ENCODE data around the gene GNB1. TPM values are rescaled to one million over a fixed set of nuclear protein-coding genes. Genes with fewer than 3 reads are reported as not detected.
"Not testable (repeated sequence)": the region's sequence is repeated elsewhere in the genome, so short reads cannot be mapped to it uniquely, and the experiment has no call there.

GNB1 gene
- 100 to 1,000 TPM; 250 to 287 (median 267) TPM for polyA plus RNA-seq (ENCODE audit: insufficient read length in 3 of 3)
- long read RNA-seq, donor 1, transcript GNB1-201 (12 exons, 3,132 nt) = major isoform, 40 of 99 reads
- long read RNA-seq, donor 1, transcript GNB1-209 (11 exons, 3,145 nt) = minor isoform, 6 of 99 reads
- long read RNA-seq, donor 1, partial matches to known transcripts = 51 of 99 reads
- long read RNA-seq, donor 1, other reads (novel, unspliced or antisense) = 0 of 99 reads
- long read RNA-seq, donor 2, transcript GNB1-209 (11 exons, 3,145 nt) = minor isoform, 14 of 158 reads
- long read RNA-seq, donor 2, transcript GNB1-201 (12 exons, 3,132 nt) = major isoform, 55 of 158 reads
- long read RNA-seq, donor 2, partial matches to known transcripts = 80 of 158 reads
- long read RNA-seq, donor 2, other reads (novel, unspliced or antisense) = 7 of 158 reads
- long read RNA-seq, donor 3, transcript GNB1-209 (11 exons, 3,145 nt) = minor isoform, 9 of 99 reads
- long read RNA-seq, donor 3, transcript GNB1-201 (12 exons, 3,132 nt) = major isoform, 39 of 99 reads
- long read RNA-seq, donor 3, partial matches to known transcripts = 42 of 99 reads
- long read RNA-seq, donor 3, other reads (novel, unspliced or antisense) = 8 of 99 reads
- long read RNA-seq, donor 4, transcript GNB1-209 (11 exons, 3,145 nt) = minor isoform, 7 of 103 reads
- long read RNA-seq, donor 4, transcript GNB1-201 (12 exons, 3,132 nt) = major isoform, 28 of 103 reads
- long read RNA-seq, donor 4, partial matches to known transcripts = 65 of 103 reads
- long read RNA-seq, donor 4, other reads (novel, unspliced or antisense) = 0 of 103 reads
- long read RNA-seq, donor 5, transcript GNB1-201 (12 exons, 3,132 nt) = major isoform, 19 of 40 reads
- long read RNA-seq, donor 5, transcript GNB1-209 (11 exons, 3,145 nt) = minor isoform, 5 of 40 reads
- long read RNA-seq, donor 5, partial matches to known transcripts = 8 of 40 reads
- long read RNA-seq, donor 5, other reads (novel, unspliced or antisense) = 5 of 40 reads
- long read RNA-seq, donor 6, transcript GNB1-201 (12 exons, 3,132 nt) = major isoform, 40 of 118 reads
- long read RNA-seq, donor 6, transcript GNB1-209 (11 exons, 3,145 nt) = minor isoform, 6 of 118 reads
- long read RNA-seq, donor 6, partial matches to known transcripts = 69 of 118 reads
- long read RNA-seq, donor 6, other reads (novel, unspliced or antisense) = 0 of 118 reads
- long read RNA-seq, donor 7, transcript GNB1-201 (12 exons, 3,132 nt) = major isoform, 63 of 226 reads
- long read RNA-seq, donor 7, partial matches to known transcripts = 154 of 226 reads
- long read RNA-seq, donor 7, other reads (novel, unspliced or antisense) = 6 of 226 reads
- long read RNA-seq, donor 8, transcript GNB1-201 (12 exons, 3,132 nt) = major isoform, 17 of 89 reads
- long read RNA-seq, donor 8, partial matches to known transcripts = 69 of 89 reads
- long read RNA-seq, donor 8, other reads (novel, unspliced or antisense) = 0 of 89 reads
- long read RNA-seq, donor 9, transcript GNB1-201 (12 exons, 3,132 nt) = major isoform, 43 of 153 reads
- long read RNA-seq, donor 9, transcript GNB1-209 (11 exons, 3,145 nt) = minor isoform, 10 of 153 reads
- long read RNA-seq, donor 9, partial matches to known transcripts = 98 of 153 reads
- long read RNA-seq, donor 9, other reads (novel, unspliced or antisense) = 0 of 153 reads
- long read RNA-seq, donor 10, transcript GNB1-201 (12 exons, 3,132 nt) = major isoform, 25 of 67 reads
- long read RNA-seq, donor 10, partial matches to known transcripts = 39 of 67 reads
- long read RNA-seq, donor 10, other reads (novel, unspliced or antisense) = 0 of 67 reads
- long read RNA-seq, donor 11, transcript GNB1-209 (11 exons, 3,145 nt) = minor isoform, 6 of 61 reads
- long read RNA-seq, donor 11, transcript GNB1-201 (12 exons, 3,132 nt) = major isoform, 31 of 61 reads
- long read RNA-seq, donor 11, partial matches to known transcripts = 16 of 61 reads
- long read RNA-seq, donor 11, other reads (novel, unspliced or antisense) = 6 of 61 reads
- long read RNA-seq, donor 12, transcript GNB1-201 (12 exons, 3,132 nt) = major isoform, 41 of 177 reads
- long read RNA-seq, donor 12, transcript GNB1-209 (11 exons, 3,145 nt) = minor isoform, 9 of 177 reads
- long read RNA-seq, donor 12, partial matches to known transcripts = 117 of 177 reads
- long read RNA-seq, donor 12, other reads (novel, unspliced or antisense) = 9 of 177 reads
- long read RNA-seq, donor 13, transcript GNB1-201 (12 exons, 3,132 nt) = major isoform, 19 of 37 reads
- long read RNA-seq, donor 13, partial matches to known transcripts = 12 of 37 reads
- long read RNA-seq, donor 13, other reads (novel, unspliced or antisense) = 0 of 37 reads
- long read RNA-seq, donor 14 = 0 reads
- long read RNA-seq, donor 15, transcript GNB1-201 (12 exons, 3,132 nt) = major isoform, 45 of 138 reads
- long read RNA-seq, donor 15, transcript GNB1-209 (11 exons, 3,145 nt) = minor isoform, 10 of 138 reads
- long read RNA-seq, donor 15, partial matches to known transcripts = 76 of 138 reads
- long read RNA-seq, donor 15, other reads (novel, unspliced or antisense) = 5 of 138 reads
- long read RNA-seq, donor 16, transcript GNB1-201 (12 exons, 3,132 nt) = major isoform, 50 of 134 reads
- long read RNA-seq, donor 16, transcript GNB1-209 (11 exons, 3,145 nt) = minor isoform, 8 of 134 reads
- long read RNA-seq, donor 16, partial matches to known transcripts = 72 of 134 reads
- long read RNA-seq, donor 16, other reads (novel, unspliced or antisense) = 0 of 134 reads

- DNase-seq = peak; percentile 91
These were observed at the start of gene GNB1 for GRCh38 chr1:1890506-1891348. TSS of gene GNB1 (minus strand) at chr1:1891087. CDS start at chr1:1825453, 65,634 bp downstream.

GRCh38 chr1:1940123-1940425 is 49.2 kb upstream of the GNB1 start:
- no peak for DNase-seq

DNA sequence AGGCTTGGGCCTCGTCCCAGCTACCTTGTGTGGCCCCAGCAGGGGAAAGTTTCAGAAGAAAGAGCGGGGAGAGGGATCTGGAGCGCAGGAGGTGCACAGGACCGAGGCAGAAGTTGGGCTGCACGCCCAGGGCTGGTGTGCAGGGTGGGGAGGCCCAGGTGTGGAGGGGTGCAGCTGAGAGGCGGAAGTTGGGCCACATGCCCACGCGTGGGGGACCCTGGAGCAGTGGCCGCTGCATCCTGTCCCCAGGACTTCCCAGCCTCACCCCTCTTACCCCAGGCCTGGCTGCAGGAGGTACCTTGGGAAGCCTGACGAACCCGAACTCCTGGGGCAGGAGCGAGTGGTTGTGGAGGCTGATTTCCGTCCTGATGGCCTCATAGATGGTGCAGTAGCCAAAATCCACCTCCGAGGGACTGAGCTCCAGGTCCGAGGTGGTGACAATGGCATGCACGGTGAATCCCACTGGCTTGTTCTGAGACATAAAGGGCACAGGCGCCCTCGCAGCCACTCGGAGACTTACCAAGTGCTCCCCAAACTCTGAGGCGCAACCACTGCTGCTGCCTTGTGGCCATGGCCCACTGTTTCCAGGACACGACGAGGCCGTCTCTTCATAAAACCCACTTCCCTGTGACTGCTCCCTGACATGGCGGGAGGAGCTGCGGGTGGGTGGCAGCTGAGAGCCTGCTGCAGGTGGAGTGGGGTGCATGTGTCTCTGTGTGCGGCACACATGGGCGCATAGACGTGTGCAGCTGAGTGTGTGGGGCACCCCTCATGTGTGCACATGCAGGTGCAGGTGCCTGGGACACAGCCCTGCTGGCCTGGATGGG is 48.6 kb upstream of the GNB1 start:
- no peak for DNase-seq

DNA sequence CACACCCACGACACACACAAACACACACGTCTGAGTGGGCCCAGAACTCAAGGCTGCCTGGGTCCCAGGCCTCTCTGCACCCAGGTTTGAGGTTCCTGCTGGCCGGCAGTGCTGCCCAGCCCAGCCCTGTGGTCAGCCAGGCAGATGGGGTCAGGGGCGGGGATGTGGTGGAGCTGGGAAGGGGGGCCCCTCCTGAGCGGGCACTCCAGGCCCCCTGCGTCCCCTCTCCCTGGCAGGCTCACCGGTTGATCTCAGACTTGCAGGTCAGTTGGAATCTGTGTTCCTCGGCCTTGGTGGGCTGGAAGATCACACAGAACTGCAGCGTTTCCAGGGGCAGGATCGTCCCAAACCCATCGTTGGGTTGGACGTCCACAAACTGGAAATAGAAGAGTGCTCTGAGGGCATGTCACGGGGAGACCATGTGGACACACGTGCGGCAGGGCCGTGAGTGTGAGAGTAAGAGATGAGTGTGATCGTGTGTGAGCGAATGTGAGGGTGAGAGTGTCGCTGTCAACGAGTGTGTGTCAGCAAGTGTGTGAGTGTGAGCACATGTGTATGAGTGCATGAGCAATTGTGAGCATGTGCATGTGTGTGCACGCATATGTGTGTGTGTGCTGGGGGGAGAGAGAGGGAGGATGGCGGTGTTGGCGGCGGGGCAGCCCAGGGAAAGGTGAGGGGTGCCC is 47.9 kb upstream of the GNB1 start:
- DNase-seq = no peak

DNA sequence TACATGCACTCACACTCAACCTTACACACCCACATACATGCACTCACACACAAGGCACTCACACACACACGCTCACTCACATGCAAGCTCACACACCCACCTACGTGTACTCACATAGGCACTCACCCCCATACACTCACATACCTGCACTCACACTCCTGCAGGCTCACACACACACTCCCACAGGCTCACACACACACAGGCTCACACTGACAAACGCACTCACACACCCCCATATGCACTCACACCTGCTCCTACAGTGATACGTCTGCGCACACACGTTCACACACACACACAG is 47.3 kb upstream of the GNB1 start:
- no peak for DNase-seq

- no peak for DNase-seq
These were observed 46.8 kb upstream of the GNB1 start for GRCh38 chr1:1937549-1938275.

- DNase-seq = no peak
These were observed 46.2 kb upstream of the GNB1 start for GRCh38 chr1:1937061-1937460.

GRCh38 chr1:1934848-1935247 is 44.0 kb upstream of the GNB1 start:
- not testable (repeated sequence) for DNase-seq

DNA sequence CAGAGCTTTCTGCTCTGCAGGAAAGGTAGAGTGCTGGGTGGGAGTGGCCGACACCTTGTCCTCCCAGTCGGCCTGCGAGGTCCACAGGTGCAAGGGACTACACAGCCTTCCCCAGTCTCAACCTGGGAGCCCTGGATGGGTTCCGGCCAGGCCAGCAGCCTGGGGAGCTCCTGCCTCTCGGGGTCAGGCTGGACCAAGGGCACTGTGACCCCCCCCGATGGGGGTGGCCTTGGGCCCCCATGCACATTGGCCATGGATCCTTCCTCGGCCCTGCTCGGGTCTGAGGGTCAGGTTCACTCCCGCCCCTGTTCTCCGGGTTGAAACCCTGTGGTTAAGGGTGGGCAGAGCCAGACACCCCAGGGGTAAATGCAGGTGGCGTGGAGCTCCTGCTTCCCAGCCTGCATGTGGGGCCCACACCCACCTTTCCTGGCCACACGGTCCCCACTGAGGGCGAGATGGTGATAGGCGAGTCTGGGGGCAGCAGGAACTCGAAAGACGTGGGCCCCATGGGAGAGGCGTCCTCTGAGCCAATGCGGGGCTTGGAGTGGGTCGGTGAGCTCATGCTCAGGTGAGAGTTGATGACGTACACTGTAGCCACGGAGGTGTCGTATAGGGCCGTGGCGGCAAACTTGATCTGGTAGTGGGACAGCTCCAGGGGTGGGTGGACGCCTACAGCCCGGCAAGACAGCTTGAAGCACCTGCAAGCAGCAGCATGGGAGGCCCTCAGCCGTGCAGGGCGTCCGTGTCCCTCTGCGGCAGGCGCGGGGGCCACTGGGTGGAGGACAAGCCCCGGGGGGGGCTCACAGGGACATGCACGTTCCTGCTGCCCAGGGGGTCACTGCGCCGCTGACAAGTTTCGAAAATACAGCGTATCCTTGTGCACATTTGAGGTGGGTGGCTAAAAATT is 39.0 kb upstream of the GNB1 start:
- no peak for DNase-seq

DNA sequence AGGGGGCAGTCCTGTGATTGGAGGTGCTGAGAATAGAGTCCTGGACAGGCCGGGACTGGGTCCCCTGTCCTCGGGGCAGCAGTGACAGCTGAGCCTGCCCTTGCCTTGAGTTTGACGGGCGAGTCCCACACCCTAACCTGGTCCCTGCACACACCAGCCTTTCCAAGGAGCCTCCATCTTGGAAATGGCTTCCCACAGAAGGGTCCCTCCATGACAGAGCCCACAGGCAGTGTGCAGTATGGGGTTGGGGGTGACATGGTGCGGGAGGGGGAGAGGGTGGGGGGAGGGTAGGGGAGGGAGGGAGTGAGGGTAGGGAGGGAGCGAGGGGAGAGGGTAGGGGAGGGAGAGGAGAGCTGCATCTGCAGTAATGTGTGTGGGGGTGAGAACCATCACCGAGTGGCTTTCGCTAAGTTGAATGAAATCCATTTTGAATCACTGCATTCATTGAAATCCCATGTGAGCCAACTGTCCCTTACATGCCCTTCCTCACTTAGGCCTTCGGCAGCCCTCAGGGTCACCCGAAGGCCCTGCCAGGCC is 38.3 kb upstream of the GNB1 start:
- DNase-seq = no peak

DNA sequence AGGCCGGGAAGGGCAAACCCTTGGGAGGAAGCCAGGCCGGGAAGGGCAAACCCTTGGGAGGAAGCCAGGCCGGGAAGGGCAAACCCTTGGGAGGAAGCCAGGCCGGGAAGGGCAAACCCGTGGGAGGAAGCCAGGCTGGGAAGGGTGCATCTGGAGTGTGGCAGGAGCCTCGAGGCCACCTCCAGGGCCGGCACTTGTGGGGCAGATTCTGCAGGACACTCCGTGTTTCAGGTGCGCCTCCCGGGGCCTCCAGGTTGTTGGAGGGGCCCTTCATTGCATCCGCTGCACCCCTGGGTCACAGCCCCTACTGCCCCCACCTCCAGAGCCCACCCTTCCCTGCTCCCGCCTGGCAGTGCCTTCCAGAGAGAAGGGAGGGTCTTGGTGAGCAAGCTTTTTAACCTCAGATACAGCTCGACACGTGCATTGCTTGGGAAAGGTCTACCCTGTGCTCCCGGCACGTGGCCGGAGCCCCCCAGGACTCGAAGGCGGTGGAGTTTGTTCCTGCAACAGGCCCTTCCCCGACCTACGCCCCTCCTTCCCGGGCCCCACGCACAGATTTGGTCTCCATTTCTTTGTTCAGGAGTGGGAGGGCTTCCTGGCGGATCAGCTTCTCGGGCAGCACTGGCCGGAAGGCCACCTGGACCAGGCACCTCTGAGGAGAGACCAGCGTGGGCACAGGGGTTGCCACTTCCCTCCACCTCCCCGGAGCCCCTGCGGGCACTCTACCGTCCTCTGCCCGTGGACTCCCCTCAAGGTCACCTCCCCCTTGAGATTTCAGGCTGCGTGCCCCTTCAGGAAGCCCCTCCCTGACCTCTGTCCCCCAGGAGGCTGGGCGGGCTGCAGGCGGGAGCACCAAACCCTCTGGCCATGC is 37.6 kb upstream of the GNB1 start:
- DNase-seq = no peak

GRCh38 chr1:1927751-1928150 is 36.9 kb upstream of the GNB1 start:
- no peak for DNase-seq

- DNase-seq = no peak
These were observed 36.2 kb upstream of the GNB1 start for GRCh38 chr1:1926886-1927660.
